Activated T-helper 2 cell treated with anti-CD3 and anti-CD28 coated beads, Interferon-gamma antibody, Interleukin-2, Interleukin-4, amounts not matched to agents 10 μg/mL and 5 μg/mL and 100 μg/mL, durations not matched to agents 14 hours and 24 hours and 36 hours (primary cell): ENCODE measurements around the gene UBE2J2. TPM values are rescaled to one million over a fixed set of nuclear protein-coding genes. Genes with fewer than 3 reads are reported as not detected.

ENCODE experiments used
- DNase-seq: peaks from one replicate; pipeline ENCODE4 v3.0.0; 2021; ENCODE audit warnings: low spot score
- H3K27ac Mint-ChIP-seq: one replicate; pipeline ENCODE4 v1.8.0; 2021; ENCODE audit warnings: mixed read lengths
- H3K27me3 Mint-ChIP-seq: one replicate; pipeline ENCODE4 v1.8.0; 2021; ENCODE audit warnings: low read depth, mixed read lengths
- H3K36me3 Mint-ChIP-seq: one replicate; pipeline ENCODE4 v1.8.0; 2021; ENCODE audit warnings: low read depth, mixed read lengths
- H3K4me1 Mint-ChIP-seq: one replicate; pipeline ENCODE4 v1.8.0; 2021; ENCODE audit warnings: low read depth, mixed read lengths
- H3K4me3 Mint-ChIP-seq: one replicate; pipeline ENCODE4 v1.8.0; 2021; ENCODE audit warnings: low read depth, mild to moderate bottlenecking, moderate library complexity, mixed read lengths
- H3K9me3 Mint-ChIP-seq: one replicate; pipeline ENCODE4 v1.8.0; 2021; ENCODE audit warnings: mixed read lengths
- intact Hi-C: fragments of 100-400 bp; cut with micrococcal nuclease; formaldehyde crosslinking; loops from one replicate; pipeline ENCODE4 v1.15.1; 2023
- total RNA-seq: library from RNA; stranded (reverse); gene quantifications from 2 replicates; pipeline ENCODE4 v1.2.3, GENCODE V29; 2022

Gene UBE2J2
- total RNA-seq, 1 donor from 2014 or later, result 81.0 TPM

DNA sequence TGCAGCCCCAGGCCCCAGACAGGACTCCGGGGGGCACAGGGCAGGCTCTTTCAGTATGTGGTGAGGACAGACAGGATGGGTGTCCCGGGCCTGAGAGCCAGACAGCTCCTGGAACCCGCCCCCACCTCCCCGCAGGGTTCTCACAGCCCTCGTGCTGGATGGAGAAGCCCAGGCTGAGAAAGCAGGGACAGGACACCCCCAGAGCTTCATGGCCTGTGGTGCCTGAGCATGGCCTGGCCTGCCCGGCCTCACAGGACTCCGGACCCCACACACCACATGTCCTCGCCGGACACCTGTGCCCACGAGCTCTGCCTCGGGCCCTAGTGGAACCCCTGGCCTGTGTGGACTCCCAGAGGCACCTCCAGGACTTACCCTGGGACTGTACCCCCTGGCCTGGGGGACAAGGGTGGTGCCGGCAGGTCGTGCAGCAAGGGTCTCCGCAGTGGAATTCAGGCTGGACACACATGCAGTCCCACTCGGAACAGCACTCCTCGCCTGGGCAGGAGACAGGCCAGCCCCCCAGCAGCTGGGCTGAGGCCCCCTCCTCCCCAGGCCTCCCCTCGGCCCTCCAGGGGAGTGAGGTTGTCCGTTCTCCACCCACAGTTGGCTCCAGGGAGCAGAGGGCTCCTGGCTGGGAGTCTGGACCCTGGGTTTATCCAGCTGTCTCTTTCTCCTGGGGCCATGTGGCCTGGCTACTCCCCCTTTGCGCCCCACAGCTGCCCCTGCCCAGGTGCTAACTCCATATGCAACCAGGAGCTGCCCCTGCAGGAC is 68.5 kb downstream of the UBE2J2 start:
- intact Hi-C loops, result loop anchor here (5.0 to 10.0 kb wide), 2 partner anchors 63 to 190 kb away; partner anchors contain the start of gene ISG15
- Mint-ChIP-seq H3K4me1 (peaks cover 21% of the 10 kb centered on the region), H3K27ac (peak overlapping the region; percentile 58), H3K4me3 (peak overlapping the region; percentile 82), H3K9me3 (no peaks in the 10 kb centered on the region), H3K36me3 (peaks cover 20% of the 10 kb centered on the region), H3K27me3 (no peaks in the 10 kb centered on the region)
- DNase-seq, result no peak

DNA sequence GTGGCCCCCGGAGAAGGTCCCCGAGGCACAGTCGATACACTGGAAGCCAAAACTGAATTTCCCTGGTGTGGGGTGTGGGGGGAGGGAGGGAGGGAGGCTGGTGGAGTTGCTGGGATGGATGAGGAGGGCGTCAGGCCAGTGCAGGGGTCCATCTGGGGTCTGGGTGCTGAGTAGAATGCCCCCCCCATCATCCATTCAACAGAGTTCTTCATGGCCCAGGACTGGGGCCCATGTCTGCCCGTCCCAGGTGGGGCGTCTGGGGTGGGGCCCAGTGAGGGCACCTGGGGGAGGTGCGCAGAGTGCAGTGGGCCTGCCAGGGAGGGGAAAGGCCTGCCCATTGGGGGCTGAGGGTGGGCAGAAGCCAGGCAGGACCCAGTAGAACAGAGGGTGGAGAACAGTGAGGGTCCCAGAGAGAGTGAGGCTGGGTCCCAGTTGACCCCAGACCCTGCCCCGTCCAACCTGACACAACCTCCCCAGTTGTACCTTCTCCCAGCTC is 69.2 kb downstream of the UBE2J2 start:
- peaks cover 13% of the 10 kb centered on the region for H3K36me3 Mint-ChIP-seq
- intact Hi-C loops, result loop anchor here (10.0 kb wide), 1 partner anchor 190 kb away; the partner anchor contains the start of gene ISG15
- no peaks in the 10 kb centered on the region for H3K9me3 Mint-ChIP-seq
- H3K27me3 Mint-ChIP-seq, result no peaks in the 10 kb centered on the region
- peak overlapping the region; percentile 82 for H3K4me3 Mint-ChIP-seq
- DNase-seq, result no peak
- peaks cover 16% of the 10 kb centered on the region for H3K4me1 Mint-ChIP-seq
- H3K27ac Mint-ChIP-seq, result peak overlapping the region; percentile 58

Other genes starting within 250 kb of the UBE2J2 start
- not detected in 2 replicates for gene RNF223, start 199.5 kb downstream of the UBE2J2 start, total RNA-seq
- gene C1orf159, start 157.8 kb downstream of the UBE2J2 start, total RNA-seq, result 20.5 and 22.1 TPM in 2 replicates
- gene TTLL10, start 100.0 kb downstream of the UBE2J2 start, total RNA-seq, result not detected in 2 replicates
- 219 and 231 TPM in 2 replicates for gene TNFRSF18, start 67.3 kb downstream of the UBE2J2 start, total RNA-seq
- 441 and 458 TPM in 2 replicates for gene TNFRSF4, start 59.7 kb downstream of the UBE2J2 start, total RNA-seq
- gene SDF4, start 41.9 kb downstream of the UBE2J2 start, total RNA-seq, result 161 and 164 TPM in 2 replicates
- gene B3GALT6, start 41.6 kb downstream of the UBE2J2 start, total RNA-seq, result 34.6 and 35.8 TPM in 2 replicates
- 3.5 and 3.7 TPM in 2 replicates for gene C1QTNF12, start 27.1 kb downstream of the UBE2J2 start, total RNA-seq
- 3.5 and 4.1 TPM in 2 replicates for gene SCNN1D, start 6.6 kb upstream of the UBE2J2 start, total RNA-seq
- gene ACAP3, start 34.1 kb upstream of the UBE2J2 start, total RNA-seq, result 43.4 and 50.1 TPM in 2 replicates
- gene PUSL1, start 34.7 kb upstream of the UBE2J2 start, total RNA-seq, result 31.6 and 31.8 TPM in 2 replicates
- 127 and 138 TPM in 2 replicates for gene INTS11, start 50.8 kb upstream of the UBE2J2 start, total RNA-seq
- 12.1 and 13.1 TPM in 2 replicates for gene CPTP, start 50.9 kb upstream of the UBE2J2 start, total RNA-seq
- gene TAS1R3, start 57.4 kb upstream of the UBE2J2 start, total RNA-seq, result 0.32 and 0.44 TPM in 2 replicates
- 53.8 and 60.7 TPM in 2 replicates for gene DVL1, start 75.6 kb upstream of the UBE2J2 start, total RNA-seq
- gene MXRA8, start 84.7 kb upstream of the UBE2J2 start, total RNA-seq, result 0.21 TPM in 1 of 2 replicates, not detected in the other
- 133 TPM in 2 replicates for gene AURKAIP1, start 101.4 kb upstream of the UBE2J2 start, total RNA-seq
- gene CCNL2, start 125.5 kb upstream of the UBE2J2 start, total RNA-seq, result 123 and 124 TPM in 2 replicates
- 143 and 154 TPM in 2 replicates for gene MRPL20, start 133.4 kb upstream of the UBE2J2 start, total RNA-seq
- gene ANKRD65, start 147.4 kb upstream of the UBE2J2 start, total RNA-seq, result not detected in 2 replicates
- gene VWA1, start 161.8 kb upstream of the UBE2J2 start, total RNA-seq, result 4.0 and 4.7 TPM in 2 replicates
- 0.53 and 0.62 TPM in 2 replicates for gene ATAD3C, start 175.8 kb upstream of the UBE2J2 start, total RNA-seq
- gene ATAD3B, start 197.9 kb upstream of the UBE2J2 start, total RNA-seq, result 68.0 and 70.9 TPM in 2 replicates
- gene ATAD3A, start 238.3 kb upstream of the UBE2J2 start, total RNA-seq, result 71.5 and 78.5 TPM in 2 replicates